Measurements from ENCODE around the gene MRPS35.

DNA sequence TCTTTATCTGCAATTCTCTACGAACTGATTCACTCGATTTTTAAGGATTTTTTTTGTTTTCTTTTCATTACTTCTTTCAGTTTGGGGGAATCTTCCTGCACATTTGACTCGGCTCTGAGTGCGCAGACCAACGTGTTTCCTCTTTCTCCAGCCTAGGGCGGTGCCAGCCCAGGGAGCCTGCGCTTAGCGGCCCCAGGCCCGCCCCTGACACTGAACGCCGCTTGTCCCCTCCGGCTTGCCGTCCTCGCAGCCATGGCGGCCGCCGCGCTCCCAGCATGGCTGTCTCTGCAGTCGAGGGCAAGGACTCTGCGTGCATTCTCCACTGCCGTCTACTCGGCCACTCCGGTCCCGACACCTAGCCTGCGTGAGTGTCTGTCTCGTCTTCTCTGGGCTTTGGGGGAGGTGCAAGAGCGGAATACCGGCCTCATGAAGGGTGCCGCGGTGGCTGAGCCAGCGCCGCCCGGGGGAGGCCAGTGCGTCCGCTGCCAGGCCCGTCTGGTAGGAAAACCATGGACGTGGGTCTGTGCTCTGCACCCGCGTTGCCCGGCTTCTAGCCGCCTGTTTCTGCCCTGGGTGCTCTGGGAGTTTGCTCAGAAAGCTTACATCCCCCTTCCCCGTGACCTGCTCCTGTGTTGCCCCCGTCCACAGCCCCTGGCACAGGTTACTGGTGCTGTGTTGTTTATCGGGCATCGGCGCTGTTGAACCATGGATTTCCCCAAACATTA lies at the start of gene MRPS35:
- peak; percentile 51 for TF ChIP-seq POLR2A (IDR thresholded peaks at IDR 0.05)
- TF ChIP-seq, protein P1, sequence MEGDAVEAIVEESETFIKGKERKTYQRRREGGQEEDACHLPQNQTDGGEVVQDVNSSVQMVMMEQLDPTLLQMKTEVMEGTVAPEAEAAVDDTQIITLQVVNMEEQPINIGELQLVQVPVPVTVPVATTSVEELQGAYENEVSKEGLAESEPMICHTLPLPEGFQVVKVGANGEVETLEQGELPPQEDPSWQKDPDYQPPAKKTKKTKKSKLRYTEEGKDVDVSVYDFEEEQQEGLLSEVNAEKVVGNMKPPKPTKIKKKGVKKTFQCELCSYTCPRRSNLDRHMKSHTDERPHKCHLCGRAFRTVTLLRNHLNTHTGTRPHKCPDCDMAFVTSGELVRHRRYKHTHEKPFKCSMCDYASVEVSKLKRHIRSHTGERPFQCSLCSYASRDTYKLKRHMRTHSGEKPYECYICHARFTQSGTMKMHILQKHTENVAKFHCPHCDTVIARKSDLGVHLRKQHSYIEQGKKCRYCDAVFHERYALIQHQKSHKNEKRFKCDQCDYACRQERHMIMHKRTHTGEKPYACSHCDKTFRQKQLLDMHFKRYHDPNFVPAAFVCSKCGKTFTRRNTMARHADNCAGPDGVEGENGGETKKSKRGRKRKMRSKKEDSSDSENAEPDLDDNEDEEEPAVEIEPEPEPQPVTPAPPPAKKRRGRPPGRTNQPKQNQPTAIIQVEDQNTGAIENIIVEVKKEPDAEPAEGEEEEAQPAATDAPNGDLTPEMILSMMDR (IDR thresholded peaks at IDR 0.05): no peak
